GM23248 (cell line): ENCODE data around the gene PRKCB.

ENCODE experiments used
- EZH2 ChIP-seq: fragments of 200-600 bp; sonication (generic); IDR thresholded peaks from 2 replicates; pipeline ENCODE4 v1.6.1; 2018; ENCODE audit warnings: antibody characterized with exemption, mild to moderate bottlenecking; ENCODE audit not compliant: insufficient read depth, poor library complexity, severe bottlenecking
- EZH2phosphoT487 ChIP-seq: fragments of 200-600 bp; sonication (generic); IDR thresholded peaks from 2 replicates; pipeline ENCODE4 v1.6.1; 2018; ENCODE audit warnings: antibody characterized with exemption, moderate library complexity, mild to moderate bottlenecking, low read depth; ENCODE audit not compliant: insufficient read depth

- TF ChIP-seq EZH2 (no peak), EZH2phosphoT487 (no peak)
Measured at GRCh38 chr16:24123275-24123674, 287.5 kb downstream of the PRKCB start.
